Ovary (tissue), 9 donors: ENCODE data around the gene GALNT10. TPM values are rescaled to one million over a fixed set of nuclear protein-coding genes. Genes with fewer than 3 reads are reported as not detected.

ENCODE experiments used
- DNase-seq, 5 donors: peaks; one replicate each; pipeline ENCODE4 v3.0.0-alpha.2; 2019 to 2020
- H3K27ac ChIP-seq, 2 donors: fragments of 200-600 bp; one replicate each; pipeline versions ENCODE4 v1.5.1 to v1.8.0; 2019 to 2022
- H3K27me3 ChIP-seq: fragments of 200-600 bp; one replicate; pipeline ENCODE4 v1.8.0; 2022
- H3K36me3 ChIP-seq: fragments of 200-600 bp; sonication (generic); one replicate; pipeline ENCODE4 v1.5.1; 2019
- H3K4me1 ChIP-seq: one replicate; pipeline ENCODE4 v1.8.1; 2013; ENCODE audit warnings: mild to moderate bottlenecking, moderate library complexity; ENCODE audit not compliant: insufficient read depth
- H3K4me3 ChIP-seq: fragments of 200-600 bp; sonication (generic); one replicate; pipeline ENCODE4 v1.5.1; 2017
- H3K9me3 ChIP-seq, 2 donors: fragments of 200-600 bp in 1 of 2; sonication (generic) in 1 of 2; one replicate each; pipeline versions ENCODE4 v1.5.1 to v1.8.1; 2013 to 2019; ENCODE audit warnings: mild to moderate bottlenecking in 1 of 2, moderate library complexity in 1 of 2
- CTCF ChIP-seq, 3 donors: fragments of 450-650 bp in 2 of 3; fragments of 200-600 bp in 1 of 3; IDR thresholded peaks; one replicate each; pipeline versions ENCODE4 v1.5.1 to v1.8.0; 2016 to 2022; ENCODE audit warnings: antibody characterized with exemption in 3 of 3, mild to moderate bottlenecking in 1 of 3
- EP300 ChIP-seq: sonication (generic); formaldehyde crosslinking; IDR thresholded peaks from one replicate; pipeline ENCODE4 v1.6.1; 2017; ENCODE audit warnings: antibody characterized with exemption
- POLR2A ChIP-seq: fragments of 450-650 bp; IDR thresholded peaks from one replicate; pipeline ENCODE4 v1.6.1; 2017; ENCODE audit warnings: antibody characterized with exemption, mild to moderate bottlenecking, moderate library complexity
- WGBS, 3 donors: extraction: QIAGEN DNeasy Blood & Tissue Kit in 1 of 3; methylation state at CpG; one replicate each; pipeline versions ENCODE4 v1.1.5 to v1.1.7; 2013 to 2017; 5-methylcytosine and 5-hydroxymethylcytosine counted together
- intact Hi-C, 4 donors: fragments of 100-400 bp; cut with DNase I; formaldehyde crosslinking; loops; one replicate each; pipeline versions ENCODE4 v1.11.0 to v1.15.1; 2022 to 2023
- polyA plus RNA-seq, 2 donors: library from polyadenylated mRNA; stranded (reverse); fragments of 200-250 nt in 1 of 2; fragments of 350-450 nt in 1 of 2; fragmentation: Illumina TruSeq in 1 of 2; extraction: RNeasy Lipid Tissue Mini Kit (QIAGEN cat#74804) in 1 of 2; gene quantifications; one replicate each; pipeline ENCODE4 v1.2.3, GENCODE V29; 2013 to 2014
- total RNA-seq, 7 donors: library from RNA; depleted of rRNA in 2 of 7; stranded (reverse); fragments of >200 nt in 2 of 7; fragmentation: NEBNext Ultra II Directional in 3 of 7; extraction: Animal tissue kit (Norgen Biotek cat#: 25700) in 3 of 7; gene quantifications; one replicate each; pipeline versions ENCODE4 v1.1.0 to v1.2.4, GENCODE V29; 2016 to 2023
- donor health status: DM: no; HTN: no; CAD: no; lungs with moderate emphysema.
- donor health status: DM: no; HTN: no; CAD: no.
- donor health status: Bipolar disorder and iron deficiency.
- donor health status: DM: yes; HTN: yes; CAD: no.
- donor health status: DM: no; HTN: no; CAD: no.
- donor health status: DM: yes; HTN: yes; CAD: no.

GALNT10 gene
- total and polyA plus RNA-seq, 9 donors, result 34.5 to 206 (median 88.7) TPM

GRCh38 chr5:154401931-154402330, 211.4 kb downstream of the GALNT10 start:
- WGBS, 3 donors, result 90 to 93% (median 91%) methylated on average over 9 of the region's 9 CpGs
- Histone ChIP-seq H3K27me3 (no peaks in the 10 kb centered on the region), H3K27ac (no peak overlapping the region), H3K36me3 (no peaks in the 10 kb centered on the region), H3K4me1 (peaks cover 6% of the 10 kb centered on the region), H3K4me3 (no peak overlapping the region), H3K9me3 (no peaks in the 10 kb centered on the region)
- DNase-seq, result no peak
- intact Hi-C loops, result loop anchor here (5.0 to 10.0 kb wide), 5 partner anchors 205 to 330 kb away; partner anchors contain the start of gene GALNT10 (in 1 of the 4)
- TF ChIP-seq CTCF (IDR thresholded peaks at IDR 0.05) (no peak), EP300 (no peak), POLR2A (no peak)

GRCh38 chr5:154402611-154403010, 212.1 kb downstream of the GALNT10 start:
- DNase-seq, result no peak
- Histone ChIP-seq H3K4me1 (peaks cover 6% of the 10 kb centered on the region), H3K9me3 (no peaks in the 10 kb centered on the region), H3K4me3 (no peak overlapping the region), H3K27ac (no peak overlapping the region), H3K36me3 (no peaks in the 10 kb centered on the region), H3K27me3 (no peaks in the 10 kb centered on the region)
- TF ChIP-seq POLR2A, result no peak
- 89 to 94% (median 93%) methylated on average over 10 of the region's 10 CpGs for WGBS, 3 donors
- intact Hi-C loops, result loop anchor here (5.0 to 10.0 kb wide), 5 partner anchors 205 to 330 kb away; partner anchors contain the start of gene GALNT10 (in 1 of the 4)

GRCh38 chr5:154403234-154403633, 212.7 kb downstream of the GALNT10 start:
- peaks cover 6% of the 10 kb centered on the region for H3K4me1 ChIP-seq
- 97 to 100% (median 99%) methylated on average over 4 of the region's 4 CpGs for WGBS, 3 donors
- no peak overlapping the region for H3K27ac ChIP-seq
- no peak overlapping the region for H3K4me3 ChIP-seq
- H3K9me3 ChIP-seq, result no peaks in the 10 kb centered on the region
- H3K27me3 ChIP-seq, result no peaks in the 10 kb centered on the region
- intact Hi-C loops, result loop anchor here (5.0 to 10.0 kb wide), 5 partner anchors 206 to 331 kb away; partner anchors contain the start of gene GALNT10 (in 1 of the 4)
- no peaks in the 10 kb centered on the region for H3K36me3 ChIP-seq
- DNase-seq, result peak in 1 of 5 donors; percentile 9
- TF ChIP-seq CTCF (IDR thresholded peaks at IDR 0.05) (no peak), POLR2A (no peak), EP300 (no peak)

- Histone ChIP-seq H3K36me3 (no peaks in the 10 kb centered on the region), H3K4me1 (peaks cover 6% of the 10 kb centered on the region), H3K27me3 (no peaks in the 10 kb centered on the region), H3K4me3 (no peak overlapping the region), H3K27ac (no peak overlapping the region), H3K9me3 (no peaks in the 10 kb centered on the region)
- intact Hi-C loops, result loop anchor here (2.0 to 10.0 kb wide), 7 partner anchors 207 to 332 kb away; partner anchors contain the start of gene GALNT10 (in 1 of the 4)
- 69 to 83% (median 76%) methylated on average over 8 of the region's 8 CpGs for WGBS, 3 donors
- TF ChIP-seq POLR2A, result no peak
- no peak for TF ChIP-seq EP300
- no peak for TF ChIP-seq CTCF (IDR thresholded peaks at IDR 0.05)
- DNase-seq, result peak in 1 of 5 donors; percentile 14
Observed at GRCh38 chr5:154403776-154404387, 213.3 kb downstream of the GALNT10 start.
